H1 (cell line): ENCODE data around the gene NEDD4. TPM values are rescaled to one million over a fixed set of nuclear protein-coding genes. Genes with fewer than 3 reads are reported as not detected.

Experiments used
- CHD1 ChIP-seq: IDR thresholded peaks from 2 replicates; pipeline ENCODE4 v1.6.1; 2012; ENCODE audit warnings: low read depth, low read length, improper control_type of control experiment
- TBP ChIP-seq: IDR thresholded peaks from 2 replicates; pipeline ENCODE4 v1.6.1; 2011; ENCODE audit warnings: low read depth, low read length, improper control_type of control experiment
- polyA plus RNA-seq, 7 experiments: library from polyadenylated mRNA; depleted of rRNA in 3 of 7; stranded (reverse) in 5 of 7; unstranded in 2 of 7; fragments of >200 nt in 5 of 7; fragments of 200-250 nt in 2 of 7; gene quantifications; 1 replicate in 5 of 7; 2 replicates in 1 of 7; 4 replicates in 1 of 7; pipeline versions ENCODE4 v1.2.1 to v1.2.3, GENCODE V29; 2011 to 2013; ENCODE audit warnings: missing spikeins in 2 of 7, mixed read lengths in 2 of 7
- total RNA-seq: library from RNA; stranded (reverse); fragmentation: NEBNext Ultra II Directional; extraction: Animal tissue kit (Norgen Biotek cat#: 25700); gene quantifications from 2 replicates; pipeline ENCODE4 v1.2.1, GENCODE V29; 2021
- TF ChIP-seq, protein P1 (sequence below): IDR thresholded peaks from 2 replicates; pipeline ENCODE4 v1.6.1; 2011; ENCODE audit warnings: low read length, improper control_type of control experiment

The NEDD4 gene
- total and polyA plus RNA-seq, 2 of the 8 experiments (the other 6 are each of a cell fraction or from before 2014, with no cell fraction given): 0.95 to 3.9 TPM

DNA sequence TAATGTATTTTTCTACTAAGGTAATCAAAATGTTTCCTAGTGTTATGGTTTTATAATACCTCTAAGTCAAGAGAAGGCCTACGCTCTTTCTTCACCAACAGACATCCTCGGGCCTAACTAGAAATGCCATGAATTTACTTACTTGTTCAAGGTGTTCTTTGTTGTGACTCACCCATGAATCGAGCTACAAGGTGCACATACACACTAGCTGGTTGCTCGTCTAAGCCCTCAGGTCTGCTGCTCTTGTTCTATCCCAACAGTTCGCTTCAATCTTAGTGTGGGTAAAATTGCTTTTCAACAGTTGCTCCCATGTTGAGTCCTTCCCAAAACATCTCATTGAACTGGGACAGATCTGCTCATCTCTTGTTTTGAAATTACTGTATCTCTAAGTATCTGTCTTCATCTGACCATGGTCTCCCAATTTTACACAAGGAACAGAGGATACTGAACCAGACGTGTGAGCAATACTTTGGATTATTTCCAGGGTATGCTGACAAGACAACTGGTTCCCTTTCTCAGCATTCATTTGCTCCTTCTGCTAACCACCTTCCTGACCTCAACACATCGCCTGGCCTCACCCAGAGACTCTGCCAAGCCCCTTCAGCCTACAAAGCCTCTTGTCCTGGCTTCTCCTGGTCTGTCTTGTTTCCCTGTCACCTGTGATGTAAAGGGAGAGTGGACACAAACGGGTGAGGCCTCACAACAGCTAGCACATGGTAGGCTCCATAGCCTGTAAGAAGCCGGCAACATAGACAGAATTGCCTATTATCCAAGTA is 84.2 kb downstream of the NEDD4 start (continued):
- TF ChIP-seq, protein P1, sequence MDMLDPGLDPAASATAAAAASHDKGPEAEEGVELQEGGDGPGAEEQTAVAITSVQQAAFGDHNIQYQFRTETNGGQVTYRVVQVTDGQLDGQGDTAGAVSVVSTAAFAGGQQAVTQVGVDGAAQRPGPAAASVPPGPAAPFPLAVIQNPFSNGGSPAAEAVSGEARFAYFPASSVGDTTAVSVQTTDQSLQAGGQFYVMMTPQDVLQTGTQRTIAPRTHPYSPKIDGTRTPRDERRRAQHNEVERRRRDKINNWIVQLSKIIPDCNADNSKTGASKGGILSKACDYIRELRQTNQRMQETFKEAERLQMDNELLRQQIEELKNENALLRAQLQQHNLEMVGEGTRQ: no peak
- no peak for TF ChIP-seq CHD1
- TF ChIP-seq TBP: no peak
